Endodermal cell (in vitro differentiated cells): ENCODE measurements around the gene PIF1. TPM values are rescaled to one million over a fixed set of nuclear protein-coding genes. Genes with fewer than 3 reads are reported as not detected.

ENCODE experiments used
- DNase-seq: peaks from one replicate; pipeline ENCODE4 v3.0.0-alpha.2; 2017
- H3K27ac ChIP-seq: 2 replicates; pipeline ENCODE4 v1.5.1; 2013; ENCODE audit warnings: mild to moderate bottlenecking, low read depth, low read length, moderate library complexity
- H3K27me3 ChIP-seq: 2 replicates; pipeline ENCODE4 v1.6.1; 2013; ENCODE audit warnings: mild to moderate bottlenecking, low read length, moderate library complexity; ENCODE audit not compliant: insufficient read depth, control insufficient read depth, poor library complexity, severe bottlenecking
- H3K36me3 ChIP-seq: 2 replicates; pipeline ENCODE4 v1.7.0; 2013; ENCODE audit warnings: mild to moderate bottlenecking, low read length, moderate library complexity; ENCODE audit not compliant: control insufficient read depth, insufficient read depth
- H3K4me1 ChIP-seq: one replicate; pipeline ENCODE4 v1.7.0; 2013; ENCODE audit warnings: low read length; ENCODE audit not compliant: control insufficient read depth, insufficient read depth
- H3K4me3 ChIP-seq: 2 replicates; pipeline ENCODE4 v1.5.1; 2013; ENCODE audit warnings: mild to moderate bottlenecking, low read length, moderate library complexity
- H3K9ac ChIP-seq: 2 replicates; pipeline ENCODE4 v1.6.1; 2013; ENCODE audit warnings: mild to moderate bottlenecking, low read length, moderate library complexity; ENCODE audit not compliant: poor library complexity, severe bottlenecking; ENCODE audit errors: extremely low read depth
- H3K9me3 ChIP-seq: 2 replicates; pipeline ENCODE4 v1.6.1; 2013; ENCODE audit warnings: mild to moderate bottlenecking, low read length, moderate library complexity; ENCODE audit not compliant: control insufficient read depth
- H3K27ac Mint-ChIP-seq: 2 replicates; pipeline ENCODE4 v1.8.0; 2020; ENCODE audit warnings: mixed read lengths
- H3K27me3 Mint-ChIP-seq: 2 replicates; pipeline ENCODE4 v1.8.0; 2021; ENCODE audit warnings: mild to moderate bottlenecking, mixed read lengths; ENCODE audit not compliant: insufficient read depth
- H3K36me3 Mint-ChIP-seq: 2 replicates; pipeline ENCODE4 v1.8.0; 2020; ENCODE audit warnings: low read depth, mixed read lengths
- H3K4me1 Mint-ChIP-seq: 2 replicates; pipeline ENCODE4 v1.8.0; 2020; ENCODE audit warnings: mixed read lengths
- H3K4me3 Mint-ChIP-seq: 2 replicates; pipeline ENCODE4 v1.8.0; 2020; ENCODE audit warnings: mild to moderate bottlenecking, moderate library complexity, mixed read lengths
- H3K9me3 Mint-ChIP-seq: 2 replicates; pipeline ENCODE4 v1.8.0; 2020; ENCODE audit warnings: mild to moderate bottlenecking, mixed read lengths
- WGBS, 2 experiments: methylation state at CpG; one replicate each; pipeline versions ENCODE4 v1.1.5 to v1.1.7; 2013; ENCODE audit warnings: missing lambda C conversion rate in 2 of 2, mixed read lengths in 1 of 2; ENCODE audit not compliant: insufficient coverage in 1 of 2, insufficient read length in 1 of 2; 5-methylcytosine and 5-hydroxymethylcytosine counted together
- total RNA-seq, 2 donors: library from RNA; stranded (reverse); fragmentation: NEBNext Ultra II Directional in 1 of 2; extraction: Animal tissue kit (Norgen Biotek cat#: 25700) in 1 of 2; gene quantifications; 2 replicates in 1 of 2; 3 replicates in 1 of 2; pipeline ENCODE4 v1.2.1, GENCODE V29; 2021
- TF ChIP-seq, protein P1 (sequence below): fragments of 200-600 bp; sonication (generic); conservative IDR thresholded peaks from 2 replicates; pipeline ENCODE4 v1.5.0; 2021; ENCODE audit warnings: antibody characterized with exemption, mild to moderate bottlenecking

Gene PIF1
- total RNA-seq, 2 donors from 2014 or later = 60.7 to 64.6 TPM

DNA sequence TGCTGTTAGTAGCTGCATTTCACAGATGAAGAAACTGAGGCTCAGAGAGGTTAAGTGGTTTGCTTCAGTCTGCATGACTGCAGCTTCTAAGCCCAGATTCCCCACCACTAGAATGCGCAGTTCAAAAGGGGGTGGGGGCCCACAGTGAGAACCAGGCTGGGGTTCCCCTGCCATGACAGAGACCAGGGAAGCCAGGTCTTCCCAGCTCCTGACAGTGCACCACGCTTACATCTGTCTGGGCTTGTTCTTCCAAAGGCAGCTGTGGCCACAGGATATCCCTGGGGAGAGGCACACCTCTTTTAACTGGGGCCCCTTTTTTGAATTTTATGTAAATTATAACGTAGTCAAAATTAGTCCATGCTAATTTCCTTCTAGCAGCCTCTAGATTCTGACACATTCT lies 21.6 kb upstream of the PIF1 start:
- Mint-ChIP-seq H3K27me3 (no peaks in the 10 kb centered on the region), H3K36me3 (peaks cover 21% of the 10 kb centered on the region), H3K27ac (no peak overlapping the region), H3K4me3 (no peak overlapping the region), H3K9me3 (no peaks in the 10 kb centered on the region), H3K4me1 (peaks cover 31% of the 10 kb centered on the region)
- Histone ChIP-seq H3K4me3 (no peak overlapping the region), H3K9ac (no peak overlapping the region), H3K27ac (no peak overlapping the region), H3K4me1 (peaks cover 3% of the 10 kb centered on the region), H3K27me3 (no peaks in the 10 kb centered on the region), H3K9me3 (no peaks in the 10 kb centered on the region), H3K36me3 (peaks cover 17% of the 10 kb centered on the region)
- 97 to 100% methylated on average over 2 to 3 of the region's 3 CpGs for WGBS, 2 experiments
- TF ChIP-seq, protein P1, sequence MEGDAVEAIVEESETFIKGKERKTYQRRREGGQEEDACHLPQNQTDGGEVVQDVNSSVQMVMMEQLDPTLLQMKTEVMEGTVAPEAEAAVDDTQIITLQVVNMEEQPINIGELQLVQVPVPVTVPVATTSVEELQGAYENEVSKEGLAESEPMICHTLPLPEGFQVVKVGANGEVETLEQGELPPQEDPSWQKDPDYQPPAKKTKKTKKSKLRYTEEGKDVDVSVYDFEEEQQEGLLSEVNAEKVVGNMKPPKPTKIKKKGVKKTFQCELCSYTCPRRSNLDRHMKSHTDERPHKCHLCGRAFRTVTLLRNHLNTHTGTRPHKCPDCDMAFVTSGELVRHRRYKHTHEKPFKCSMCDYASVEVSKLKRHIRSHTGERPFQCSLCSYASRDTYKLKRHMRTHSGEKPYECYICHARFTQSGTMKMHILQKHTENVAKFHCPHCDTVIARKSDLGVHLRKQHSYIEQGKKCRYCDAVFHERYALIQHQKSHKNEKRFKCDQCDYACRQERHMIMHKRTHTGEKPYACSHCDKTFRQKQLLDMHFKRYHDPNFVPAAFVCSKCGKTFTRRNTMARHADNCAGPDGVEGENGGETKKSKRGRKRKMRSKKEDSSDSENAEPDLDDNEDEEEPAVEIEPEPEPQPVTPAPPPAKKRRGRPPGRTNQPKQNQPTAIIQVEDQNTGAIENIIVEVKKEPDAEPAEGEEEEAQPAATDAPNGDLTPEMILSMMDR = no peak
- no peak for DNase-seq

DNA sequence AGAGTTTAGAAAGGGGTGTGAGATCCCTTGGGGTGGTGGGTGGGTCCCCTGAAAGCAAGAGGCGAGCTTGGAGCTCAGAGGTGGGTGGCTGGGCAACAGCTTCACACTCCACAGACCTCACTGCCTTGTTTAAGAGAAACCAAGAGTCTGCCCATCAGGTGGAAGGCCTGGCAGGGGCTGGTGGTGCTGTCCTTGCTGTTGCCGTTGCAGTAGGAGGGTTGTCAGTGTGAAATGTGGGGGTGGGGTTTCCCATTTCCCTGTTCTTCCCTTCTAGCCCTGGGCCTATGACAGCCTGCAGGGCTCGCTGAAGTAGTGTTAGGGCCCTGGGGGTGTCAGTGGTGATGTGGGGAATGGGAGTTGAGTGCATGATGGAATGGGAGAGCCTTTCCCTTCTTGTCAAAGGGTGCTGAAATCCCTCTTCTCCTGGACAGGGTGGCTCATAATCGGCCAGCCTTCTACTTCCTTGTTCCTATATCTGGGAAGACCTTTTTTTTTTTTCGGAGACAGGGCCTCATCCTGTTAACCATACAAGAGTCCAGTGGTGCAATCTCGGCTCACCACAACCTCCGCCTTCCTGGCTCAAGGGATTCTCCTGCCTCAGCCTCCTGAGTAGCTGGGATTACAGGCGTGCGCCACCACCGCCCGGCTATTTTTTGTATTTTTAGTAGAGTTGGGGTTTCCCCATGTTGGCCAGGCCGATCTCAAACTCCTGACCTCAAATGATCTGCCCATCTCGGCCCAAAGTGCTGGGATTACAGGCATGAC lies 20.6 kb upstream of the PIF1 start:
- TF ChIP-seq, protein P1 = no peak
- Mint-ChIP-seq H3K27me3 (no peaks in the 10 kb centered on the region), H3K4me1 (peaks cover 24% of the 10 kb centered on the region), H3K4me3 (no peak overlapping the region), H3K9me3 (no peaks in the 10 kb centered on the region), H3K36me3 (peaks cover 15% of the 10 kb centered on the region), H3K27ac (no peak overlapping the region)
- H3K27ac ChIP-seq = no peak overlapping the region
- peaks cover 15% of the 10 kb centered on the region for H3K36me3 ChIP-seq
- H3K9ac ChIP-seq = no peak overlapping the region
- no peaks in the 10 kb centered on the region for H3K9me3 ChIP-seq
- WGBS, 2 experiments = 93 to 100% methylated on average over 1 to 13 of the region's 13 CpGs
- peak; percentile 39 for DNase-seq
- H3K4me3 ChIP-seq = no peak overlapping the region
- no peaks in the 10 kb centered on the region for H3K27me3 ChIP-seq
- peaks cover 3% of the 10 kb centered on the region for H3K4me1 ChIP-seq

DNA sequence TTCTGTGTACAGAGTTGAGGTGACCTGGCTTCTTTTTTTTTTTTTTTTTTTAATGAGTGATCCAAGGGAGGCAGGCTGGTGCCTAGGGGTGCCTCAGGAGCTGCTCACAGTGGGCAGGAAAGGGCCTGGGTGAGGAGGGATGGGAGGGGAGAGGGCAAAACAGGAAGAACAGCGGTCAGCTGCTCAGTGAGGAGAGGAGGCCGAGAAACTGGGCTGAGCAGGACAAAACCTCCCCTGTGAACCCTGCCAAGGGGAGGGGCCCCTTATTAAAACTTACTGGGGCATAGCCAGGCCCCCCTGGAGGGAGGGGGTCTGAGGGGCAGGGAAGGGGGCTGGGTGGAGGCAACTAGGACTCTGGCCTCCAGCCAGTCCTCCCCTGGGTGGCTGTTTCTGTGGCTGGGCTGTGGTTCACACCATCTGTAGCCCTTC lies 19.8 kb upstream of the PIF1 start:
- Mint-ChIP-seq H3K4me1 (peaks cover 31% of the 10 kb centered on the region), H3K36me3 (peaks cover 15% of the 10 kb centered on the region), H3K27ac (no peak overlapping the region), H3K4me3 (no peak overlapping the region), H3K27me3 (no peaks in the 10 kb centered on the region), H3K9me3 (no peaks in the 10 kb centered on the region)
- no peaks in the 10 kb centered on the region for H3K27me3 ChIP-seq
- no peak overlapping the region for H3K27ac ChIP-seq
- H3K4me3 ChIP-seq = no peak overlapping the region
- 87% methylated on average over 2 of the region's 2 CpGs; no CpG with 5 or more reads in 1 of the 2 experiments for WGBS, 2 experiments
- no peaks in the 10 kb centered on the region for H3K9me3 ChIP-seq
- TF ChIP-seq, protein P1 = no peak
- no peak overlapping the region for H3K9ac ChIP-seq
- DNase-seq = no peak
- H3K4me1 ChIP-seq = peaks cover 3% of the 10 kb centered on the region
- peaks cover 8% of the 10 kb centered on the region for H3K36me3 ChIP-seq
